Activated T-cell treated with anti-CD3 and anti-CD28 coated beads, Interleukin-2, amount 50 U/mL, for 72 hours (primary cell): ENCODE measurements around the gene APOC1. TPM values are rescaled to one million over a fixed set of nuclear protein-coding genes. Genes with fewer than 3 reads are reported as not detected.

Source experiments
- ATAC-seq, 2 donors: fragments of 150-1000 bp; cut with Tn5 transposase; replicated peaks in 1 of 2; 2 replicates each; pipeline ENCODE4 v1.10.0; 2021; ENCODE audit warnings: moderate library complexity in 2 of 2, mild to moderate bottlenecking in 1 of 2
- DNase-seq, 2 donors: peaks; one replicate each; pipeline ENCODE4 v3.0.0; 2021 to 2022; ENCODE audit warnings: mixed read lengths in 1 of 2
- H3K27ac Mint-ChIP-seq: one replicate; pipeline ENCODE4 v1.8.0; 2022; ENCODE audit warnings: mild to moderate bottlenecking, moderate library complexity, mixed read lengths
- H3K27me3 Mint-ChIP-seq: one replicate; pipeline ENCODE4 v1.8.0; 2022; ENCODE audit warnings: low read depth, mixed read lengths
- H3K36me3 Mint-ChIP-seq, 2 donors: one replicate each; pipeline ENCODE4 v1.8.0; 2022; ENCODE audit warnings: mixed read lengths in 2 of 2, mild to moderate bottlenecking in 1 of 2; ENCODE audit not compliant: insufficient read depth in 2 of 2
- H3K4me1 Mint-ChIP-seq: one replicate; pipeline ENCODE4 v1.8.0; 2022; ENCODE audit warnings: low read depth, mixed read lengths
- H3K4me3 Mint-ChIP-seq, 2 donors: one replicate each; pipeline ENCODE4 v1.8.0; 2022; ENCODE audit warnings: mild to moderate bottlenecking in 2 of 2, mixed read lengths in 2 of 2, moderate library complexity in 2 of 2
- H3K9me3 Mint-ChIP-seq, 2 donors: one replicate each; pipeline ENCODE4 v1.8.0; 2022; ENCODE audit warnings: mixed read lengths in 2 of 2
- total RNA-seq, 2 donors: library from RNA; stranded (reverse); gene quantifications; one replicate each; pipeline ENCODE4 v1.2.3, GENCODE V29; 2022

Gene APOC1
- total RNA-seq, 2 donors from 2014 or later: not detected

DNA sequence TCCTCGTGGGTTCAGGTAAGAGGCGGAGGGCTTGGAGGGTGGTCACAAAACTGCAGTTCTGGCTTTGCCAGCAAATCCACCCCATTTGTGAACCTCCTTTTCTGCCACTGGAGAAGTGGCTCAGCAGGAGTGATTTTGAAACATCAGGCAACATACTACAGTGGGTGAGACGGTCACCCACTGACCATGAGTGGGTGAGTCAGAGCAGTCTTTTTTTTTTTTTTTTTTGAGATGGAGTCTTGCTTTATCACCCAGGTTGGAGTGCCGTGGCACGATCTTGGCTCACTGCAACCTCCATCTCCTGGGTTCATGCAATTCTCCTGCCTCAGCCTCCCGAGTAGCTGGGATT lies 20.4 kb upstream of the APOC1 start:
- H3K27ac Mint-ChIP-seq: no peak overlapping the region

GRCh38 chr19:44894946-44895345 lies 19.5 kb upstream of the APOC1 start:
- Mint-ChIP-seq H3K27me3 (no peaks in the 10 kb centered on the region), H3K4me3 (no peak overlapping the region), H3K36me3 (peaks cover 2 to 18% of the 10 kb centered on the region in 2 donors), H3K9me3 (no peaks in the 10 kb centered on the region), H3K27ac (no peak overlapping the region), H3K4me1 (peaks cover 27% of the 10 kb centered on the region)
- ATAC-seq (no peak), DNase-seq (no peak)

More for the DNA sequence above, 20.4 kb upstream of the APOC1 start:
- H3K9me3 Mint-ChIP-seq: peaks cover 2% of the 10 kb centered on the region in 2 donors
- DNase-seq (no peak), ATAC-seq (no peak)
- peaks cover 35% of the 10 kb centered on the region for H3K4me1 Mint-ChIP-seq
- no peaks in the 10 kb centered on the region for H3K27me3 Mint-ChIP-seq
- H3K36me3 Mint-ChIP-seq: peaks cover 2 to 18% of the 10 kb centered on the region in 2 donors
- H3K4me3 Mint-ChIP-seq: no peak overlapping the region

DNA sequence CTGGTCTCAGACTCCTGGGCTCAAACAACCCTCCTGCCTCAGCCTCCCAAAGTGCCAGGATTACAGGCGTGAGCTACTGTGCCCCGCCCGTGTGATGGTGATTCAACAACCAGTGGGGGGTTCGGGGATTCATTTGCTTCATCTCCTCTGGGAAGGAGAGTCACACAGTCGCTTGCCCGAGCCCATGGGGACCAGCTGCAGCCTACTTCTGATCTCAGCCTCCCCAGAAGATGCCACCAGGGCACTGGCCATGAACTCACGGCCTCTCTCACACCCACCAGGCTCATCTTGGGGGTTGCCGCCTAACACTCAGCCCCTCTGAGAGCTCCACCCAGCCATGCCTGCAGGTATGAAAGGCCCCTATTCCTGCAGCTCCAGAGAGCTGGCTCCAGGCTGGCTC lies 16.6 kb upstream of the APOC1 start:
- ATAC-seq: no peak
- no peak for DNase-seq
- peaks cover 9% of the 10 kb centered on the region for H3K4me1 Mint-ChIP-seq
- no peaks in the 10 kb centered on the region for H3K9me3 Mint-ChIP-seq
- H3K4me3 Mint-ChIP-seq: no peak overlapping the region
- H3K27ac Mint-ChIP-seq: no peak overlapping the region
- no peaks in the 10 kb centered on the region for H3K27me3 Mint-ChIP-seq
- H3K36me3 Mint-ChIP-seq: peaks cover 5 to 23% of the 10 kb centered on the region in 2 donors

GRCh38 chr19:44900328-44901244 lies 13.8 kb upstream of the APOC1 start:
- Mint-ChIP-seq H3K36me3 (peaks cover 5 to 21% of the 10 kb centered on the region in 2 donors), H3K27me3 (peaks cover under 1% of the 10 kb centered on the region), H3K4me1 (no peaks in the 10 kb centered on the region), H3K27ac (no peak overlapping the region), H3K4me3 (no peak overlapping the region), H3K9me3 (no peaks in the 10 kb centered on the region)
- ATAC-seq (no peak), DNase-seq (no peak)

GRCh38 chr19:44903216-44903601 lies 11.2 kb upstream of the APOC1 start:
- DNase-seq: no peak
- no peak overlapping the region for H3K27ac Mint-ChIP-seq
- H3K27me3 Mint-ChIP-seq: peaks cover 17% of the 10 kb centered on the region
- H3K36me3 Mint-ChIP-seq: peaks cover 3 to 13% of the 10 kb centered on the region in 2 donors
- no peaks in the 10 kb centered on the region for H3K9me3 Mint-ChIP-seq
- H3K4me1 Mint-ChIP-seq: peaks cover 13% of the 10 kb centered on the region
- H3K4me3 Mint-ChIP-seq: no peak overlapping the region
- ATAC-seq: no peak

DNA sequence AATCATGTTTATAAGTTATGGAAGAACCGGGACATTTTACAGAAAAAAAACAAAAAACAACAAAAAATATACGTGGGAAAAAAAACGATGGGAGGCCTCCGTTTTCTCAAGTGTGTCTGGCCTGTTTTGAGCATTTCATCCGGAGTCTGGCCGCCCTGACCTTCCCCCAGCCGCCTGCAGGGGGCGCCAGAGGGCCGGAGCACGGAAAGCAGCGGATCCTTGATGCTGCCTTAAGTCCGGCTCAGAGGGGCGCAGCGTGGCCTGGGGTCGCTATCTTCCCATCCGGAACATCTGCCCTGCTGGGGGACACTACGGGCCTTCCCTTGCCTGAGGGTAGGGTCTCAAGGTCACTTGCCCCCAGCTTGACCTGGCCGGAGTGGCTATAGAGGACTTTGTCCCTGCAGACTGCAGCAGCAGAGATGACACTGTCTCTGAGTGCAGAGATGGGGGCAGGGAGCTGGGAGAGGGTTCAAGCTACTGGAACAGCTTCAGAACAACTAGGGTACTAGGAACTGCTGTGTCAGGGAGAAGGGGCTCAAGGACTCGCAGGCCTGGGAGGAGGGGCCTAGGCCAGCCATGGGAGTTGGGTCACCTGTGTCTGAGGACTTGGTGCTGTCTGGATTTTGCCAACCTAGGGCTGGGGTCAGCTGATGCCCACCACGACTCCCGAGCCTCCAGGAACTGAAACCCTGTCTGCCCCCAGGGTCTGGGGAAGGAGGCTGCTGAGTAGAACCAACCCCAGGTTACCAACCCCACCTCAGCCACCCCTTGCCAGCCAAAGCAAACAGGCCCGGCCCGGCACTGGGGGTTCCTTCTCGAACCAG lies 10.6 kb upstream of the APOC1 start:
- no peak overlapping the region for H3K4me3 Mint-ChIP-seq
- H3K36me3 Mint-ChIP-seq: peaks cover 3 to 13% of the 10 kb centered on the region in 2 donors
- no peak overlapping the region for H3K27ac Mint-ChIP-seq
- H3K27me3 Mint-ChIP-seq: peaks cover 17% of the 10 kb centered on the region
- ATAC-seq: peak; percentile 47 to 51
- DNase-seq: peak; percentile 70 to 84
- H3K9me3 Mint-ChIP-seq: no peaks in the 10 kb centered on the region
- peaks cover 13% of the 10 kb centered on the region for H3K4me1 Mint-ChIP-seq

GRCh38 chr19:44904426-44904994 lies 9.9 kb upstream of the APOC1 start:
- no peaks in the 10 kb centered on the region for H3K9me3 Mint-ChIP-seq
- no peak overlapping the region for H3K4me3 Mint-ChIP-seq
- peaks cover 13% of the 10 kb centered on the region for H3K4me1 Mint-ChIP-seq
- no peak overlapping the region for H3K27ac Mint-ChIP-seq
- DNase-seq: no peak
- peaks cover 3 to 13% of the 10 kb centered on the region in 2 donors for H3K36me3 Mint-ChIP-seq
- ATAC-seq: no peak
- peaks cover 17% of the 10 kb centered on the region for H3K27me3 Mint-ChIP-seq

DNA sequence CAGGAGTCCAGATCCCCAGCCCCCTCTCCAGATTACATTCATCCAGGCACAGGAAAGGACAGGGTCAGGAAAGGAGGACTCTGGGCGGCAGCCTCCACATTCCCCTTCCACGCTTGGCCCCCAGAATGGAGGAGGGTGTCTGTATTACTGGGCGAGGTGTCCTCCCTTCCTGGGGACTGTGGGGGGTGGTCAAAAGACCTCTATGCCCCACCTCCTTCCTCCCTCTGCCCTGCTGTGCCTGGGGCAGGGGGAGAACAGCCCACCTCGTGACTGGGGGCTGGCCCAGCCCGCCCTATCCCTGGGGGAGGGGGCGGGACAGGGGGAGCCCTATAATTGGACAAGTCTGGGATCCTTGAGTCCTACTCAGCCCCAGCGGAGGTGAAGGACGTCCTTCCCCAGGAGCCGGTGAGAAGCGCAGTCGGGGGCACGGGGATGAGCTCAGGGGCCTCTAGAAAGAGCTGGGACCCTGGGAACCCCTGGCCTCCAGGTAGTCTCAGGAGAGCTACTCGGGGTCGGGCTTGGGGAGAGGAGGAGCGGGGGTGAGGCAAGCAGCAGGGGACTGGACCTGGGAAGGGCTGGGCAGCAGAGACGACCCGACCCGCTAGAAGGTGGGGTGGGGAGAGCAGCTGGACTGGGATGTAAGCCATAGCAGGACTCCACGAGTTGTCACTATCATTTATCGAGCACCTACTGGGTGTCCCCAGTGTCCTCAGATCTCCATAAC lies 8.8 kb upstream of the APOC1 start, which contains the start of gene APOE:
Gene APOE (plus strand): TSS at position 360 of the 724 bp plus-strand sequence. CDS start 829 bp downstream, outside the sequence.
- H3K4me3 Mint-ChIP-seq: peak within 1 kb of the TSS; percentile 29 to 53
- peaks cover 13% of the 10 kb centered on the region for H3K4me1 Mint-ChIP-seq
- DNase-seq (no peak), ATAC-seq (no peak)
- H3K9me3 Mint-ChIP-seq: no peaks in the 10 kb centered on the region
- no peak within 1 kb of the TSS for H3K27ac Mint-ChIP-seq
- H3K27me3 Mint-ChIP-seq: peaks cover 17% of the 10 kb centered on the region
- peaks cover 3 to 9% of the 10 kb centered on the region in 2 donors for H3K36me3 Mint-ChIP-seq

GRCh38 chr19:44907613-44908012 lies 6.8 kb upstream of the APOC1 start:
- Mint-ChIP-seq H3K27me3 (peaks cover 22% of the 10 kb centered on the region), H3K36me3 (peaks cover 2% of the 10 kb centered on the region in 2 donors), H3K27ac (no peak overlapping the region), H3K4me3 (no peak overlapping the region), H3K9me3 (no peaks in the 10 kb centered on the region), H3K4me1 (peaks cover 13% of the 10 kb centered on the region)
- ATAC-seq (no peak), DNase-seq (no peak)

DNA sequence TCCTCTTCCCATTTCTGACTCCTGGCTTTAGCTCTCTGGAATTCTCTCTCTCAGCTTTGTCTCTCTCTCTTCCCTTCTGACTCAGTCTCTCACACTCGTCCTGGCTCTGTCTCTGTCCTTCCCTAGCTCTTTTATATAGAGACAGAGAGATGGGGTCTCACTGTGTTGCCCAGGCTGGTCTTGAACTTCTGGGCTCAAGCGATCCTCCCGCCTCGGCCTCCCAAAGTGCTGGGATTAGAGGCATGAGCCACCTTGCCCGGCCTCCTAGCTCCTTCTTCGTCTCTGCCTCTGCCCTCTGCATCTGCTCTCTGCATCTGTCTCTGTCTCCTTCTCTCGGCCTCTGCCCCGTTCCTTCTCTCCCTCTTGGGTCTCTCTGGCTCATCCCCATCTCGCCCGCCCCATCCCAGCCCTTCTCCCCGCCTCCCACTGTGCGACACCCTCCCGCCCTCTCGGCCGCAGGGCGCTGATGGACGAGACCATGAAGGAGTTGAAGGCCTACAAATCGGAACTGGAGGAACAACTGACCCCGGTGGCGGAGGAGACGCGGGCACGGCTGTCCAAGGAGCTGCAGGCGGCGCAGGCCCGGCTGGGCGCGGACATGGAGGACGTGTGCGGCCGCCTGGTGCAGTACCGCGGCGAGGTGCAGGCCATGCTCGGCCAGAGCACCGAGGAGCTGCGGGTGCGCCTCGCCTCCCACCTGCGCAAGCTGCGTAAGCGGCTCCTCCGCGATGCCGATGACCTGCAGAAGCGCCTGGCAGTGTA lies 6.2 kb upstream of the APOC1 start:
- H3K27ac Mint-ChIP-seq: no peak overlapping the region
- no peaks in the 10 kb centered on the region for H3K36me3 Mint-ChIP-seq
- H3K27me3 Mint-ChIP-seq: peaks cover 29% of the 10 kb centered on the region
- no peak overlapping the region for H3K4me3 Mint-ChIP-seq
- no peaks in the 10 kb centered on the region for H3K9me3 Mint-ChIP-seq
- ATAC-seq (no peak), DNase-seq (no peak)
- H3K4me1 Mint-ChIP-seq: peaks cover 17% of the 10 kb centered on the region

- Mint-ChIP-seq H3K27ac (no peak overlapping the region), H3K27me3 (peaks cover 35% of the 10 kb centered on the region), H3K4me3 (no peak overlapping the region), H3K36me3 (no peaks in the 10 kb centered on the region), H3K4me1 (peaks cover 20% of the 10 kb centered on the region), H3K9me3 (no peaks in the 10 kb centered on the region)
- DNase-seq (no peak), ATAC-seq (no peak)
These were observed 5.6 kb upstream of the APOC1 start for GRCh38 chr19:44908836-44909261.

GRCh38 chr19:44909775-44910174 lies 4.6 kb upstream of the APOC1 start:
- Mint-ChIP-seq H3K27me3 (peaks cover 44% of the 10 kb centered on the region), H3K4me1 (peaks cover 29% of the 10 kb centered on the region), H3K4me3 (no peak overlapping the region), H3K27ac (peak overlapping the region; percentile 69), H3K36me3 (peaks cover 0 to under 1% of the 10 kb centered on the region in 2 donors), H3K9me3 (no peaks in the 10 kb centered on the region)
- ATAC-seq: no peak
- DNase-seq: no peak
